AG09309 (cell line): ENCODE results near the gene AHR.

Experiments
- DNase-seq: peaks from one replicate; pipeline ENCODE4 v3.0.0-alpha.2; 2010; ENCODE audit warnings: low read depth
- H3K4me3 ChIP-seq: 2 replicates; pipeline ENCODE4 v1.5.1; 2011; ENCODE audit warnings: mild to moderate bottlenecking, low read depth, low read length, moderate library complexity; ENCODE audit not compliant: control insufficient read depth
- TF ChIP-seq, protein P1 (sequence below): IDR thresholded peaks from 2 replicates; pipeline ENCODE4 v1.5.1; 2011; ENCODE audit warnings: mild to moderate bottlenecking, low read depth, low read length, inconsistent platforms; ENCODE audit not compliant: insufficient read depth, control insufficient read depth; ENCODE audit errors: missing control alignments

Gene AHR

DNA sequence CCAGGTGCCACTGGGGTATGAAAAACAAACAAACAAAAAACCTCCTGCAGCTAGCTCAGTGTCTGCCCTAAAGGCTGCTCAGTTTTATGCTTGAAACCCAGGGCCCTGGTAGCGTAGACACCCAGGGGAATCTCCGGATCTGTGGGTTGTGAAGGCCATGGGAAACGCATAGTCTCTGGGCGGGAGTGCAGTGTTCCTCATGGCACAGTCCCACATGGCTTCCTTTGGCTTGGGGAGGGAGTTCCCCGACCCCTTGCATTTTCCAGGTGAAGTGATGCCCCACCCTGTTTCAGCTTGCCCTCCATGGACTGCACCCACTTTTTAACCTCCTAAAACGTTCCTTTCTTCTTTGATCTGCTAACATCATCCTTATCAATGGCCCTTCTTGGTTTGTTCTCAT is 56.0 kb downstream of the AHR start:
- H3K4me3 ChIP-seq: no peak overlapping the region
- TF ChIP-seq, protein P1, sequence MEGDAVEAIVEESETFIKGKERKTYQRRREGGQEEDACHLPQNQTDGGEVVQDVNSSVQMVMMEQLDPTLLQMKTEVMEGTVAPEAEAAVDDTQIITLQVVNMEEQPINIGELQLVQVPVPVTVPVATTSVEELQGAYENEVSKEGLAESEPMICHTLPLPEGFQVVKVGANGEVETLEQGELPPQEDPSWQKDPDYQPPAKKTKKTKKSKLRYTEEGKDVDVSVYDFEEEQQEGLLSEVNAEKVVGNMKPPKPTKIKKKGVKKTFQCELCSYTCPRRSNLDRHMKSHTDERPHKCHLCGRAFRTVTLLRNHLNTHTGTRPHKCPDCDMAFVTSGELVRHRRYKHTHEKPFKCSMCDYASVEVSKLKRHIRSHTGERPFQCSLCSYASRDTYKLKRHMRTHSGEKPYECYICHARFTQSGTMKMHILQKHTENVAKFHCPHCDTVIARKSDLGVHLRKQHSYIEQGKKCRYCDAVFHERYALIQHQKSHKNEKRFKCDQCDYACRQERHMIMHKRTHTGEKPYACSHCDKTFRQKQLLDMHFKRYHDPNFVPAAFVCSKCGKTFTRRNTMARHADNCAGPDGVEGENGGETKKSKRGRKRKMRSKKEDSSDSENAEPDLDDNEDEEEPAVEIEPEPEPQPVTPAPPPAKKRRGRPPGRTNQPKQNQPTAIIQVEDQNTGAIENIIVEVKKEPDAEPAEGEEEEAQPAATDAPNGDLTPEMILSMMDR: no peak

GRCh38 chr7:17355050-17355449 is 56.6 kb downstream of the AHR start:
- TF ChIP-seq, protein P1: no peak
- no peak for DNase-seq
- no peak overlapping the region for H3K4me3 ChIP-seq

More for the DNA sequence above, 56.0 kb downstream of the AHR start:
- DNase-seq: no peak

DNA sequence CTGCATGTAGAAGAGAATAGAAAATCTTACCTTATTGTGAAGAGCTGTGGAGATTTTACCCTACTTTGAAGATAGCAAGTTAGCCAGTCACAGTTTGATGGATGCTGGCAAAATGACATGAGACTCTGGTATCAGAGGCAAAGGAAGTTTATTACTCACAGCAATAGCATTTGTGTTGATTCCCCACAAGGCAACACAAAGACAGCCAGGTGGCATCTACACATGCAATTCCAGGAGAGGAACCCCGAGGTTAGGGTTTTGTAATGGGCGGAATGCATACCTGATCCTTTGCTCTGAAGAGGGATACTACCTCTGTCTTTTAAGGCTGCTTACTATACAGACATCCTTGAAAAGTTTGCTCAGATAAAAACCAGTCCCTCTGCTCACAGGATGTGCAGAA is 59.5 kb downstream of the AHR start:
- DNase-seq: no peak
- no peak overlapping the region for H3K4me3 ChIP-seq
- TF ChIP-seq, protein P1: no peak

- DNase-seq: no peak
- TF ChIP-seq, protein P1: no peak
- H3K4me3 ChIP-seq: no peak overlapping the region
Observed at GRCh38 chr7:17359610-17360009, 61.2 kb downstream of the AHR start.

DNA sequence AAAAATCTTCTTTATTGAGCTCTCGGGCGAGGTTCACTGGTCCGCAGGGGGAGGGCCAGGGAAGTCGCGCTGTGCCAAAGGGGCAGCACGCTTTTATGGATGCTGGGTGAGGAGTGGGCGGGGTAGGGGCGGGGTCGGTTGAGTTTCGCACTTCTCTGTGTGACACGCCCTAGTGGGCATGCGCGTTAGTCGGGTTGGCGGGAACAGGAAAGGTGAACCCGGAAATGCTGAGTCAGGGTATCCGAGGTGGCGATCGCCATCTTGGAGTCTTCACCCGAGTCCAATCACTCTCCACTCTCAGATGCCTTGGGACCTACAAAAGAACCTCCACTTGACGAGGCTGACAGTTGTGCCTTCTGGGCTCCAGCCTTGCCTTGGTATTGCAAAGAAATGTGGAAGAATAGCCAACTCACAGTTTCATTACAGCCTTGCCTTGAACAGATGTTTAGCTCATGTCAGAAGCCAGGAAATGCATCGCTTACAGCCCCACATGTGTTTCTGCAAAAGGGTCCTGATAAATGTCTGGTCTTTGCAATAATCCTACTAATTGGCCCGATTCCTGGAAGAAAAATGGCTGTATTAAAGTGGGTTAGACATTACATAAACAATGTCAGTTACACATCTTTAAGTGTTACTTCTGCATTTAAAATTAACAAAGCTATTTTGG is 64.1 kb downstream of the AHR start:
- no peak for DNase-seq
- TF ChIP-seq, protein P1: no peak
- no peak overlapping the region for H3K4me3 ChIP-seq

DNA sequence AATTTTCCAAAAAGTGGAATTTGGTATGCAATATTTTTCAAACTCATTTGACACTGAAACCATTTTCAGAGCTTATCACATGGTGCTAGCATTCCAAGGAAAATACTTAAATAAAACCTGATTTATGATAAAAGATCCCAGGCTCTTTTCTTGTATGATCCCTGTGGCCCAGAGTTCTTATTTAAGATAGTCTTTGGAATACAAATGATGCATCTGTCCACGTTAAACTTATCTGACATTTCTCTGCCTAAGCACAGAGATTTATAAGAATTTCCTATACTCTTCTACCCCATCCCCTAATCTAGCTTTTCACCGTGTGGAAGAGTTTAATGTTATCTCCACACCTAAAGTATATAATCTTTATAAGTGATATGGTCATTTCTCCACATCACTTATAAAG is 66.2 kb downstream of the AHR start:
- TF ChIP-seq, protein P1: no peak
- H3K4me3 ChIP-seq: no peak overlapping the region
- no peak for DNase-seq
